ENCODE data around the gene DNAJC4.
A peak's percentile ranks its signal among the peaks of the same experiment; 100 is the strongest.

DNAJC4 gene

GRCh38 chr11:64230985-64231365 lies 627 bp downstream of the DNAJC4 start:
- peak; percentile 72 for DNase-seq

- DNase-seq: peak; percentile 44
Measured at GRCh38 chr11:64231546-64231945, 1.2 kb downstream of the DNAJC4 start.

- no peak for DNase-seq
Measured at GRCh38 chr11:64232182-64232966, 2.0 kb downstream of the DNAJC4 start.

DNA sequence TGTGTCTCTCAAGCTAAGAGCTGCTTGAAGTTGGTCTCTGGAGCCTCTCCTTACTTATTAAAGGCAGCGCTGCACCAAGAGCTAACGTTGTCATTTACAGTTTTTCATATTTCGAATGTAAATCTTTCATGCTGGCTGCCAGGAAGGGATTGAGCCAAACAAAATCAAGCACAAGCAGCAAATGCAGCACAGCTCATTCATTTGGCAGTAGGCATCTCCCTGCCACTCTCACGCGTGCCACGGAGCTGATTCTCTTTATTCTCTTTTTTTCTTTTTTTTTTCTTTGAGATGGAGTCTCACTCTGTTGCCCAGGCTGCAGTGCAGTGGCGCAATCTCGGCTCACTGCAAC lies 2.6 kb downstream of the DNAJC4 start:
- DNase-seq: no peak

- peak; percentile 79 for DNase-seq
Measured at GRCh38 chr11:64233913-64234586, 3.7 kb downstream of the DNAJC4 start, which contains the start of gene VEGFB. TSS of gene VEGFB (plus strand) at chr11:64234584. CDS start at chr11:64234834, 250 bp downstream.

DNA sequence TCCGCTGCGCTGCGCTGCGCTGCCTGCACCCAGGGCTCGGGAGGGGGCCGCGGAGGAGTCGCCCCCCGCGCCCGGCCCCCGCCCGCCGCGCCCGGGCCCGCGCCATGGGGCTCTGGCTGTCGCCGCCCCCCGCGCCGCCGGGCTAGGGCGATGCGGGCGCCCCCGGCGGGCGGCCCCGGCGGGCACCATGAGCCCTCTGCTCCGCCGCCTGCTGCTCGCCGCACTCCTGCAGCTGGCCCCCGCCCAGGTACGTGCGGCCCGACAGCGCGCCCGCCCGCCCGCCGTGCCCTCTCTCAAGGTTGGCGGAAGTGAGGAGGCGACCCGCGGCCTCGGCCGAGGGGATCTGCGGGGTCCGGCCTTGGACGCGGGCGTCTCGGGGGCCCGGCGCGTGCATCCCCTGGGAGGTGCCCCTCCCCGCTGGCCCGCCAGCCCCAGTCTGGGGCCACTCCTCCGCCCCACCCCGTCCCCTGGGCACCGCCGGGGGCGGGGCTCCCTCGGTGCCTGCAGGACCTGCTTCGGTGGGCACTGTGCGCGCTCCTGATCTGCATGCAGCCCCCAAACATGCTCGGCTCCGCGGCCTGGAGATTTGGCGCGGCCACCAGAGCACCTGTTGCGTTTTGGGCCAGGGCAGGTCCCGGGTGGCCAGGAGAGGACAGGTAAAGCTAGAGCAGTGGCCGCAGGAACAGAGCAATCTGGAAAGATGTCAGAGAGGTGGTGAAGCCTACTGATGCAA lies 4.5 kb downstream of the DNAJC4 start:
- DNase-seq: peak; percentile 78

DNA sequence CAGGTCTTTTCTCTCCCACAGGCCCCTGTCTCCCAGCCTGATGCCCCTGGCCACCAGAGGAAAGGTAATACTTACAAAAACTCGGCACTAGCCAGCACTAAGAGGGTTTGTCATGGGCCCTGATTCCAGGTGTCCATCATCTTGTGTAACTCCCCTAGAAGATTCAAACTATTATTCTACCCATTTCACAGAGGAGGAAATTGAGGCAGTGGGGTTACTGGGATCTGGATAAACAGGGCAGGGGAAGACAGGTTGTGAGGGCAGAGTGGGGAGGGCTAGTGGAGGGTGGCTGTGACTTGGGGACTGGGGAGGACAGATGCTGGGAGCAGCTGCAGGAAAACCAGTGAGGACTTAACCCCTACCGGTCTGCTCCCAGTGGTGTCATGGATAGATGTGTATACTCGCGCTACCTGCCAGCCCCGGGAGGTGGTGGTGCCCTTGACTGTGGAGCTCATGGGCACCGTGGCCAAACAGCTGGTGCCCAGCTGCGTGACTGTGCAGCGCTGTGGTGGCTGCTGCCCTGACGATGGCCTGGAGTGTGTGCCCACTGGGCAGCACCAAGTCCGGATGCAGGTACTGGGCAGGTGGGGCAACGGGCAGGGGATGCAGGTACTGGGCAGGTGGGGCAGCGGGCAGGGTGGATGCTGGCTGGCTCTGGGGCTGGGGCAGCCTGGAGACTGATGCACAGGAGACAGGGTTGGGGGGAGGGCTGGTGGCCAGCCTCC lies 5.3 kb downstream of the DNAJC4 start:
- no peak for DNase-seq

DNA sequence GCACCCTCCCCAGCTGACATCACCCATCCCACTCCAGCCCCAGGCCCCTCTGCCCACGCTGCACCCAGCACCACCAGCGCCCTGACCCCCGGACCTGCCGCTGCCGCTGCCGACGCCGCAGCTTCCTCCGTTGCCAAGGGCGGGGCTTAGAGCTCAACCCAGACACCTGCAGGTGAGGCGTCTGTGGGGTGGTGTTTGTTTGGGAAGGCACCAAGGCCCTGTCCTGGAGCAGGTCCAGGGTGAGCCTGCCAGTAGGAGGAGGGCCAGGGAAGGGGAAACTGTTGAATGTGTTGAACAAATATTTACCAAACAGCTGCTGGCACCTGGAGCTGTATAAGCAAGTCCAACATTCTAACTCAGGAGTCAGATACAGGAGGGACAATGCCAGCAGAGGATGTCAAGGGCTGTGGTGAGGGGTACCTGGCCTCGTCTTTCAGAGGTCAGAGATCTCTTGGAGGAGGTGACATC lies 7.2 kb downstream of the DNAJC4 start:
- no peak for DNase-seq

DNA sequence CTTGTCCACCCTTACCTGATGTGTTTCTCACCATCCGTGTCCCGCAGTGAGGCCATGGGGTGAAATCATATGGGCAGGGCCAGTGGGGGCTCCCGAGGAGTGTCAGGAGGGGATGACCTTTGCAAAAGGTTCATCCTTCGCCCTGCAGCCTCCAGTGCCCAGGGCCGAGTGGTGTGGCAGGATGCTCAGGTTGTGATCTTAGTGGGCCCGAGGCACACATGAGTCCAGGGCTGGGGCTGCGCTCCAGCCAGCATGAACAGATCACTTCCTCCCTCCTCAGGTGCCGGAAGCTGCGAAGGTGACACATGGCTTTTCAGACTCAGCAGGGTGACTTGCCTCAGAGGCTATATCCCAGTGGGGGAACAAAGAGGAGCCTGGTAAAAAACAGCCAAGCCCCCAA lies 7.7 kb downstream of the DNAJC4 start:
- no peak for DNase-seq

DNA sequence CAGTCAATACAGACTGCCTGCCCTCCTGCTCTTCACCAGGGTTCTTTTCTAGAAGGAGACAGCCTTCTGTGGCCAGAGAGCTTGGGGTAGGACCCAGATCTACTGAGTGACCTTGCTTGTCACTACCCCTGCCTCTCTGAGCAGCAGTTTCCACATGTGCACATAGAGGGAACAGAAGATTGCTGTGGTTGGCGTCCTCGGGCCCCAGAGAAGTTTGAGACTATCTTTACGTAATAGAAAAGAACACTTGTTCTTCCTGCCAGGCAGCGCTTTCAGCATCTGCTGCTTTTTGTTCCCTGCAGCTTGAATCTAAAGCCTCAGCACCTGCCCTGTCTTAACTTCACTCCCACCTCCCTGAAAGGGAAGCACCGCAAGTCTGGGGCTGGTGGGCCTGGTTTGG lies 8.7 kb downstream of the DNAJC4 start:
- peak; percentile 38 for DNase-seq

DNA sequence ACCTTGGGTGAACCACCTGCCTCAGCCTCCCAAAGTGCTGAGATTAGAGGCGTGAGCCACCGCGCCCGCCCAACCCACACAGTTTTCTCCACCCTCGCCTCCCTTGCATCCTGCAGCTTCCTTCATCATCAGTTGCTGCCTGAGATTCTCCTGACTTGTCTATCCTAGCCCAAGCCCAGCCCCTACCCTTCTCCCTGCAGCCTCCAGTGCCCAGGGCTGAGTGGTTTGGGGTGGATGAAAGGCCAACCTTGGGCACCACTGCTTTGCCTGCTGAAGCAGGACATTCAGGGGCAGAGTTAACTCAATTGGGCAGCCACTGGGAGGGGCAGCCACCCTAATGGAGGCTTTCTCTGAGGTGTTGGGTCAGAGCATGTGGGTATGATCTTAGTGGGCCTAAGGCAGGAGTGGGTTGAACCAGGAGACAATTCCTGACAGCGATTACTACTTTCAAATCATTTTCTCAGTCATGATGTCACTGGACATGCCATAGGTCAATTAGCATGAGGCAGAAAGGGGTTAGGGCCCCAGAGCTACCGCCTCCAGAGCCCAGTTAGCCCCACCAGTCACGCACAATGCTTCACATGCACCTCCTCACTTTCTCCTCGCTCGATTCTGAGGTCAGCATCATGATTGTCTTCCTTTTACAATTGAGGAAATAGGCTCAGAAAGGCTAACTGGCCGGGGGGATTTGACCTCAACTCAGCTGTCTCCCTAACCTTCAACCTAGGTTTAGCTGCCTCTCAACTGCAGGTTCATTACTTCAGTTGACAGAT lies 9.5 kb downstream of the DNAJC4 start:
- DNase-seq: peak; percentile 63

- peak; percentile 99 for DNase-seq
Measured at GRCh38 chr11:64240435-64241240, 10.3 kb downstream of the DNAJC4 start, which contains the start of gene FKBP2. TSS of gene FKBP2 (plus strand) at chr11:64241095. CDS start at chr11:64242388, 1,293 bp downstream.

- DNase-seq: no peak
Measured at GRCh38 chr11:64241241-64241490, 10.8 kb downstream of the DNAJC4 start.

- peak; percentile 100 for DNase-seq
Measured at GRCh38 chr11:64241491-64242374, 11.4 kb downstream of the DNAJC4 start.

DNA sequence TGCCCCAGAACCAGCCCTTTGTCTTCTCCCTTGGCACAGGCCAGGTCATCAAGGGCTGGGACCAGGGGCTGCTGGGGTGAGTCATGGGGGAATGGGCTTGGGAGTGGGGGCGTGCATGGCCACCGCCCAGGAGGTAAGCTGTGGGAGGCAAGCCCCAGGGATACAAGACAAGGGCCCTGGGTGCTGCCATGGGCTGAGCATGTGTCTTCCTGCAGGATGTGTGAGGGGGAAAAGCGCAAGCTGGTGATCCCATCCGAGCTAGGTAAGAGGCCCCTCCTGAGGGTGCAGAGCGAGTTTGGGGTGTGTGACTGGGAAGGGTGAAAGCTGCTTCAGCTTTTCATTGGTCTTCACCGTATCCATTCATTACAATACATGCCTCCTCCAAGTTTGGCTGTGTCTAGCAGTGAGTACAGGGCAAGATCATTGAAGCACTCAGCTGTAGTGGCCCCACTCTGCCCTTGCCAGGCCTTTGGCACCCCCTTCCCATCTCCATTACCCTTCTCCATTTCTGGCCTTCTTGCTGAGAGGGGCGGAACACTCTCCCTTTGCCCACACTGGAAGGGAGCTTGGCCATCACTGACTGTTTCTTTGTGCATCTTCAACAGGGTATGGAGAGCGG lies 13.0 kb downstream of the DNAJC4 start:
- DNase-seq: no peak

DNA sequence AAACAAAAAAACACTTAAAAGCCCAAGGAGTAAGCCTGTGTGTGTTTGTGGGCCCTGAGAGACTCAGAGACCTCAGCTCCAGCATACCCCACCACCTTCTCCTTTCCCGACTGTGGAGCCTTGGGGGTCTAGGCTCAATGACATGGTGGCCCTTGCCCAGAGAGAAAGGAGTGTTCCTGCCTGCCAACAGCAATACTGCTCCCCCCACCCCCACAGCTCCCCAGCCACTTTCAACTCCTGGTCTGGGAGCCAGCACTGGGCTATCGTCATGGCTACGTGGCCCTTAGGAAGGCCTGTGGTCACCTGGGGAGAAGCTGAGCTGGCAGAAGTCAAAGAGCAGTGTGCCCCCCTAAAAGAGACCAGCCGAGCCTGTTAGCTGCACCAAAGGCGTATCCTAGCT lies 13.8 kb downstream of the DNAJC4 start:
- no peak for DNase-seq

DNA sequence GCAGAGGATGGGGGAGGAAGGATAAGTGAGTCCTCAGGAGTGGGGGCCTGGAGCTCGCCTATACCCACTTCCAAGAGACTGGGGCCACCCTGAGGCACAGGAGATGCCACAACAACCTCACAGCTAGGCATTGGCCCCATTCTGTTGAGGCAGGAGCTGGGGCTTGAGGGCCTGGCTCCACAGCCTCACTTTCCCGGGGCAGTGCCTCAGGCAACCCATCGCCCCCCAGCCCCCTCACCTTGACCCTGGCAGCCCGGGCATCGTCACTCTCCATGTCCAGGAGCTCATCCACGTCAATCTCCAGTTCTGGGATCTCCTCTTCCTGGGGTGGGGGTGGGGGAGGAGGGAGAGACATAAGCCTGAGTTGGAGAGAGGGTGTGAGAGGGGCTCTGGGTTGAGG lies 14.6 kb downstream of the DNAJC4 start:
- no peak for DNase-seq

DNA sequence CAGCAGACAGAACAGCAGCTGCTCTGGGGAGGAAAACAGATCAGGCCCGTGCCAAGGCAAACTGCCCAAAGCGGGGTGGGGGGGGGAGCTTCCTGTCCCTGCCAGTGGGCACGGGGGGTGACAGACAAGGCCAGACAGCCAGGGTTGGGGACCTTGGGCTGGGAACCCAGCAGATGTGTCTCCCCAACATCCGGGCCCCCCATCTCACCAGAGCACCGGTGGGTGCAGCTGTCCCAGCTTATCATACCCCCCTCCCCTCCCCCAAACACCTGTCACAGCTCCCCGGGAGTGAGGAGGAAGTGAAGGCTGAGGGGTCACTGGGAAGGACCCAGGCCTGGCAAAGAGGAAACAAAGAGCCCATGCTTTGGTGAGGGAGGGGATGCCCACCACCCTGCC lies 15.1 kb downstream of the DNAJC4 start:
- peak; percentile 67 for DNase-seq

- DNase-seq: peak; percentile 90
Measured at GRCh38 chr11:64245797-64246620, 15.7 kb downstream of the DNAJC4 start.

Measured in hematopoietic multipotent progenitor cell treated with erythropoietin and hydrocortisone succinate and interleukin-3 and kit ligand, for 4 days (in vitro differentiated cells).